Stimulated activated CD4-positive, alpha-beta T cell treated with anti-CD3 and anti-CD28 coated beads, Interleukin-4, amount 100 ng/mL, for 48 hours (primary cell): Measurements from ENCODE around the gene ULBP2.
"Not testable (repeated sequence)": the region's sequence is repeated elsewhere in the genome, so short reads cannot be mapped to it uniquely, and the experiment has no call there.

Source experiments
- DNase-seq, 2 donors: peaks; one replicate each; pipeline ENCODE4 v3.0.0-alpha.2; 2020; ENCODE audit warnings: low read depth in 2 of 2

The ULBP2 gene

GRCh38 chr6:149948616-149949015 is 6.8 kb downstream of the ULBP2 start:
- DNase-seq: no peak

- no peak for DNase-seq
Measured at GRCh38 chr6:149950423-149950822, 8.6 kb downstream of the ULBP2 start.

GRCh38 chr6:149951096-149951495 is 9.3 kb downstream of the ULBP2 start:
- no peak for DNase-seq

GRCh38 chr6:149951626-149952025 is 9.8 kb downstream of the ULBP2 start:
- no peak for DNase-seq

GRCh38 chr6:149953390-149953789 is 11.6 kb downstream of the ULBP2 start:
- DNase-seq: not testable (repeated sequence)

GRCh38 chr6:149953934-149954327 is 12.1 kb downstream of the ULBP2 start:
- not testable (repeated sequence) for DNase-seq

- not testable (repeated sequence) for DNase-seq
Measured at GRCh38 chr6:149954328-149954983, 12.6 kb downstream of the ULBP2 start.

GRCh38 chr6:149954984-149955653 is 13.3 kb downstream of the ULBP2 start:
- DNase-seq: not testable (repeated sequence)

GRCh38 chr6:149955654-149956317 is 14.0 kb downstream of the ULBP2 start:
- DNase-seq: not testable (repeated sequence)

GRCh38 chr6:149958124-149958523 is 16.3 kb downstream of the ULBP2 start:
- not testable (repeated sequence) for DNase-seq

GRCh38 chr6:149959806-149960205 is 18.0 kb downstream of the ULBP2 start:
- not testable (repeated sequence) for DNase-seq

- no peak for DNase-seq
Measured at GRCh38 chr6:149960488-149960887, 18.7 kb downstream of the ULBP2 start.

GRCh38 chr6:149961728-149962425 is 20.1 kb downstream of the ULBP2 start:
- no peak for DNase-seq

- DNase-seq: no peak
Measured at GRCh38 chr6:149962461-149963211, 20.8 kb downstream of the ULBP2 start.

- peak in 1 of 2 donors; percentile 35 for DNase-seq
Measured at GRCh38 chr6:149963212-149963461, 21.3 kb downstream of the ULBP2 start.

GRCh38 chr6:149963462-149964307 is 21.9 kb downstream of the ULBP2 start, which contains the start of gene ULBP1:
ULBP1 (plus strand) TSS chr6:149963943; CDS start chr6:149964050, 107 bp downstream.
- peak; percentile 81 to 87 for DNase-seq

GRCh38 chr6:149964308-149965193 is 22.7 kb downstream of the ULBP2 start:
- DNase-seq: no peak

GRCh38 chr6:149965194-149966020 is 23.6 kb downstream of the ULBP2 start:
- DNase-seq: no peak

GRCh38 chr6:149966319-149966718 is 24.5 kb downstream of the ULBP2 start:
- not testable (repeated sequence) for DNase-seq
